ENCODE results near the gene EPB41L2.

EPB41L2 gene

DNA sequence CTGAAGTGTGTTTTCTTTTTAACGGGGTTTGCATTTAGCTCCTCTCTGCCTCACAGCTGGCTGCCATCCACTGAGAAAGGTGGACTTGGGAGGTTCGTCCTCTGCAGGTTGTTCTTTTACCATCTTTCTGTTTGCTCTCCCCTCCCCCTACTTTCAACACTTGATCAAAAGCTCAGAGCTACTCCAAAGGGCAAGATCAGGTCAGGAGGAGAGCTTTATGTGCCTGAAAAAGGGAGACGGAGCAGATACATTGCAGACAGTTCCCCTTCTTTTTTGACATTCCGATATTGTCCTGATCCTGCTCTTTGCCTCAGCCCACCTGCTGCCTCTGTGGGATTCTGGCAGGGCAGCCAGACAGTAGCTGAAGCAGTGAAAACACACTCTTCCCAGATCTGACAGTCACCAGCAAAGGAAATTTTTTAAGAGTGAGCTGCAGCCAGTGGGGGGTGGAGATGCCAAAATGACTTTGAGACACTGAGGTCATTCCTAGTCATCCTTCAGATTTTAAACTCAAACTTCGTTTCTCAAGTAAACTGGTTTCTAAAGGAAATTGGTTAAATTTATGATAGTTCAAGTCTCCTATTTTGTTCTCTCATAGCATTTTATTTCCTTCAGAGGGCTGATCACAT is 209.4 kb downstream of the EPB41L2 start:
- Histone ChIP-seq H3K4me3 (ENCODE audit: low read depth, low read length) (no peak overlapping the region), H3K4me1 (no peaks in the 10 kb centered on the region)

DNA sequence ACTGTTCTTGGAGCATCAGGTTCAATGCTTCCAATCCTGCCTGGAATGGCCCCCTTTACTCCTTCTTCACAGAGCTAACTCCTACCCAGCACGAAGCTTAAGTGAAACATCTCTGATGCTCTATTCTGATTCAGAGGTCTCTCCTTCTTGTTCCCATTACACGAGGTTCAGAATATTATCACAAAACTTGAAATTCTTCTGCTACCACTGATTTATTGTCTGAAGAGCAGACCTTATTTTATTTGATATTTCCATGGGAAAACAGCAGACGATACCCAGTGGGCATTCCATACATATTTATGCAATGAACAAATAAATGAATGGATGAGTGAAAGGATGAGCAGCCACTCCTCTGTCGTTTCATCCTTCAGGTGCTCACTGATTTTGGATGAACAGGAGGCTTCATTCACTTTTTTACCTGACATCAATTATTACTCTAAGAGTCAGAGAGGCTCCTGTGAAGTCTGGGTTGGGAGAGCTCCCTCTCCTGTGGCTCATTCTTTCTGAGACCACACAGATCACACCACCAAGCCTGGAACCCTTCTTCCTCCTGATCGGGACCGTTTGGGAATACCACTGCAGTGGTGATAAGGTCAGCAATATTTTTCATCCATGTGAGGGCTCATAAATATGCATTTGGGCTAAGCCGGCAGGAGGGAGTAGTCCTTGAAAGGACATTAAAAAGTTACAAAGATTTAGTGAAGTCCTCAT is 210.0 kb downstream of the EPB41L2 start:
- no peak for DNase-seq
- Histone ChIP-seq H3K27me3 (no peaks in the 10 kb centered on the region), H3K4me1 (no peaks in the 10 kb centered on the region), H3K4me3 (ENCODE audit: low read depth, low read length) (no peak overlapping the region), H3K9me3 (no peaks in the 10 kb centered on the region; the same call in 1 of the 2 replicates), H3K36me3 (no peaks in the 10 kb centered on the region)
- TF ChIP-seq, protein P1, sequence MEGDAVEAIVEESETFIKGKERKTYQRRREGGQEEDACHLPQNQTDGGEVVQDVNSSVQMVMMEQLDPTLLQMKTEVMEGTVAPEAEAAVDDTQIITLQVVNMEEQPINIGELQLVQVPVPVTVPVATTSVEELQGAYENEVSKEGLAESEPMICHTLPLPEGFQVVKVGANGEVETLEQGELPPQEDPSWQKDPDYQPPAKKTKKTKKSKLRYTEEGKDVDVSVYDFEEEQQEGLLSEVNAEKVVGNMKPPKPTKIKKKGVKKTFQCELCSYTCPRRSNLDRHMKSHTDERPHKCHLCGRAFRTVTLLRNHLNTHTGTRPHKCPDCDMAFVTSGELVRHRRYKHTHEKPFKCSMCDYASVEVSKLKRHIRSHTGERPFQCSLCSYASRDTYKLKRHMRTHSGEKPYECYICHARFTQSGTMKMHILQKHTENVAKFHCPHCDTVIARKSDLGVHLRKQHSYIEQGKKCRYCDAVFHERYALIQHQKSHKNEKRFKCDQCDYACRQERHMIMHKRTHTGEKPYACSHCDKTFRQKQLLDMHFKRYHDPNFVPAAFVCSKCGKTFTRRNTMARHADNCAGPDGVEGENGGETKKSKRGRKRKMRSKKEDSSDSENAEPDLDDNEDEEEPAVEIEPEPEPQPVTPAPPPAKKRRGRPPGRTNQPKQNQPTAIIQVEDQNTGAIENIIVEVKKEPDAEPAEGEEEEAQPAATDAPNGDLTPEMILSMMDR (IDR thresholded peaks at IDR 0.05; ENCODE audit: low read depth, low read length), result no peak

More for the DNA sequence above, 209.4 kb downstream of the EPB41L2 start:
- Histone ChIP-seq H3K27me3 (no peaks in the 10 kb centered on the region), H3K9me3 (no peaks in the 10 kb centered on the region; the same call in 1 of the 2 replicates), H3K36me3 (no peaks in the 10 kb centered on the region)
- DNase-seq, result no peak
- TF ChIP-seq, protein P1 (IDR thresholded peaks at IDR 0.05; ENCODE audit: low read depth, low read length), result no peak

DNA sequence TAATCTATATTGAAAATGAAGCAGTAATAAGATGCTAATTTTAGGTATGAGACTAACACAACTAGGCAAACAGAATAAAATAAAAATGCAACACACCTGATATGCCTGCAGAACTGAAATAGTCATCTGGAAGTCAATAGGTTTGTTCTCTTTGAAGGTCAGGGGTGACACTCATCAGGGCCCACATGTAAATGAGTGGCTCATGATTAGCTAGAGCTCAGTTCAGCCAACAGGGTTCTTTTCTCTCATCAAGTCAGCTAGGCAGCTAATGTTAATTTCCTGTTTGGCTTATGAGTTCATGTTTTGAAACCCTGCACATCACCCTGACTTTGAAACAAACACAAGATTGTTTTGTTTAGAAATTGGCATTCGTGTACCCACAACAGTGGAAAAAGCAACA is 212.0 kb downstream of the EPB41L2 start:
- TF ChIP-seq, protein P1 (IDR thresholded peaks at IDR 0.05; ENCODE audit: low read depth, low read length), result no peak
- Histone ChIP-seq H3K4me1 (no peaks in the 10 kb centered on the region), H3K36me3 (no peaks in the 10 kb centered on the region), H3K9me3 (no peaks in the 10 kb centered on the region), H3K4me3 (ENCODE audit: low read depth, low read length) (no peak overlapping the region), H3K27me3 (no peaks in the 10 kb centered on the region)
- DNase-seq, result no peak

DNA sequence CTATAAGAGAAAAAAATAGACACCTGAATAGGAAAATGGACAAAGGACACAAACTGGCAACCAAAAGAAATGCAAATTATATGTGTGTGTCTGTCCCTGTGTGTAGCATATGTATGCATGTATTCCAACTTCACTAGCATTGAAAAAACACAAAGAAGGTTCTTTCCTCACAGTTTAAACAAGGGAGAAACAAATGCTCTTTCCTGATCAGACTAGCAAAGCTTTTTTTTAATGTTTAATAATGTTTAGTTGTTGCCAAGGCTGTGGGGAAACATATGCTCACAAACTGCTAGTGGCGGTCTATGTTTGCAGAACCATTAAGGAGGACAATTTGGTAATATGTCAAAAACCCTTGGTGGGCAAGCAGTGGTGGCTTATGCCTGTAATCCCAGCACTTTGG is 213.5 kb downstream of the EPB41L2 start:
- no peaks in the 10 kb centered on the region for H3K4me1 ChIP-seq
- no peaks in the 10 kb centered on the region for H3K36me3 ChIP-seq
- DNase-seq, result no peak
- H3K27me3 ChIP-seq, result no peaks in the 10 kb centered on the region
- H3K9me3 ChIP-seq, result no peaks in the 10 kb centered on the region
- TF ChIP-seq, protein P1 (IDR thresholded peaks at IDR 0.05; ENCODE audit: low read depth, low read length), result no peak
- H3K4me3 ChIP-seq (ENCODE audit: low read depth, low read length), result no peak overlapping the region

DNA sequence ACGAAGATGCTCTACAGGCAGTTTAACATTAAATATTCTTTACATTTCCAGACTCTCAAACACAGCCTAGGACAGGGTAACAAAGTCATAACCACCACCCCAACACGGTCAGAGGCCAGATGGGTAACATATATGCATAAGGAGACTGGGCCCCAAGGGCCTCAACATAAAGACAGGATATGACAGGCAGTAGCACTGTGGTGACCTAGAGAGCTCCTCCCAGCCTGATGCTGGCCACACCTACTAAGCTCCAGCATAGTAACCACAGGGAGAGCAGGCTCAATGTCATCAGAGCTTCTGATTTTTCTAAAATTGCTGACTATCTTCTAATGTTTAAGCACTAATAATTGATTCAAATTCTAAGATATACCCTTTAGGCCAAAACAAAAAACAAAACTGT is 214.1 kb downstream of the EPB41L2 start:
- Histone ChIP-seq H3K4me1 (no peaks in the 10 kb centered on the region), H3K36me3 (no peaks in the 10 kb centered on the region), H3K4me3 (ENCODE audit: low read depth, low read length) (no peak overlapping the region), H3K9me3 (no peaks in the 10 kb centered on the region), H3K27me3 (no peaks in the 10 kb centered on the region)
- DNase-seq, result no peak
- TF ChIP-seq, protein P1 (IDR thresholded peaks at IDR 0.05; ENCODE audit: low read depth, low read length), result no peak

Measured in BE2C (cell line).